Fibroblast of peridontal ligament (primary cell): ENCODE measurements around the gene AIG1.
A peak's percentile ranks its signal among the peaks of the same experiment; 100 is the strongest.

Experiments used
- DNase-seq: peaks from one replicate; pipeline ENCODE4 v3.0.0-alpha.2; 2010; ENCODE audit errors: extremely low read depth

Gene AIG1

GRCh38 chr6:143232849-143233248 lies 172.2 kb downstream of the AIG1 start:
- DNase-seq: no peak

GRCh38 chr6:143233554-143234285 lies 173.0 kb downstream of the AIG1 start:
- peak; percentile 29 for DNase-seq

GRCh38 chr6:143234734-143235133 lies 174.0 kb downstream of the AIG1 start:
- DNase-seq: peak; percentile 19

GRCh38 chr6:143236151-143236798 lies 175.6 kb downstream of the AIG1 start:
- DNase-seq: no peak

- DNase-seq: no peak
Observed at GRCh38 chr6:143238306-143238705, 177.6 kb downstream of the AIG1 start.

GRCh38 chr6:143241111-143241510 lies 180.4 kb downstream of the AIG1 start:
- no peak for DNase-seq

- no peak for DNase-seq
Observed at GRCh38 chr6:143241911-143242310, 181.2 kb downstream of the AIG1 start.

GRCh38 chr6:143243786-143244185 lies 183.1 kb downstream of the AIG1 start:
- DNase-seq: no peak

- DNase-seq: no peak
Observed at GRCh38 chr6:143245656-143246055, 185.0 kb downstream of the AIG1 start.

- peak; percentile 62 for DNase-seq
Observed at GRCh38 chr6:143246166-143246775, 185.6 kb downstream of the AIG1 start.

- no peak for DNase-seq
Observed at GRCh38 chr6:143247586-143247985, 186.9 kb downstream of the AIG1 start.

GRCh38 chr6:143248359-143248758 lies 187.7 kb downstream of the AIG1 start:
- no peak for DNase-seq

GRCh38 chr6:143251288-143251687 lies 190.6 kb downstream of the AIG1 start:
- DNase-seq: no peak

- no peak for DNase-seq
Observed at GRCh38 chr6:143252961-143253360, 192.3 kb downstream of the AIG1 start.

GRCh38 chr6:143253586-143253985 lies 192.9 kb downstream of the AIG1 start:
- DNase-seq: peak; percentile 62

- DNase-seq: no peak
Observed at GRCh38 chr6:143258945-143259344, 198.3 kb downstream of the AIG1 start.

GRCh38 chr6:143260857-143261256 lies 200.2 kb downstream of the AIG1 start:
- peak; percentile 64 for DNase-seq

GRCh38 chr6:143261899-143262436 lies 201.3 kb downstream of the AIG1 start:
- DNase-seq: no peak

- no peak for DNase-seq
Observed at GRCh38 chr6:143262859-143263258, 202.2 kb downstream of the AIG1 start.

- DNase-seq: no peak
Observed at GRCh38 chr6:143264379-143264778, 203.7 kb downstream of the AIG1 start.

GRCh38 chr6:143264986-143265764 lies 204.5 kb downstream of the AIG1 start:
- DNase-seq: peak; percentile 53

GRCh38 chr6:143267760-143268159 lies 207.1 kb downstream of the AIG1 start:
- peak; percentile 37 for DNase-seq
